K562 (cell line): Measurements from ENCODE around the gene SMAD3. TPM values are rescaled to one million over a fixed set of nuclear protein-coding genes. Genes with fewer than 3 reads are reported as not detected.

Experiments
- ARID1B ChIP-seq: fragments of 450-650 bp; IDR thresholded peaks from 2 replicates; pipeline ENCODE4 v1.6.1; 2016; ENCODE audit warnings: antibody characterized with exemption, mild to moderate bottlenecking, inconsistent platforms
- C11orf30 ChIP-seq: fragments of 450-650 bp; IDR thresholded peaks from 2 replicates; pipeline ENCODE4 v1.6.1; 2016; ENCODE audit warnings: low read depth, mild to moderate bottlenecking
- CBX5 ChIP-seq: IDR thresholded peaks from 2 replicates; pipeline ENCODE4 v1.6.1; 2014; ENCODE audit warnings: low read depth, borderline replicate concordance
- FOSL1 ChIP-seq: fragments of 200-800 bp; sonication (Bioruptor generic); conservative IDR thresholded peaks from 2 replicates; pipeline ENCODE4 v1.6.1; 2016; ENCODE audit warnings: missing genetic modification characterization, missing compliant biosample characterization
- GATA2 ChIP-seq: sonication (generic); formaldehyde crosslinking; IDR thresholded peaks from 2 replicates; pipeline ENCODE4 v1.4.0; 2020; ENCODE audit warnings: mild to moderate bottlenecking, missing genetic modification reagents
- GTF2B ChIP-seq: IDR thresholded peaks from 2 replicates; pipeline ENCODE4 v1.6.1; 2011; ENCODE audit not compliant: insufficient read length; ENCODE audit errors: extremely low read depth
- HMG20B ChIP-seq: fragments of 250-450 bp; sonication (Bioruptor Pico); IDR thresholded peaks from 2 replicates; pipeline ENCODE4 v1.5.0; 2021; ENCODE audit warnings: mild to moderate bottlenecking
- HNRNPH1 ChIP-seq: fragments of 200-400 bp; formaldehyde crosslinking; optimal IDR thresholded peaks from 2 replicates; pipeline ENCODE3; 2017; ENCODE audit warnings: low read depth, mild to moderate bottlenecking, low read length, moderate library complexity
- MXD1 ChIP-seq: fragments of 250-450 bp; sonication (Bioruptor Pico); IDR thresholded peaks from 2 replicates; pipeline ENCODE4 v1.8.0; 2021; ENCODE audit warnings: borderline replicate concordance, mild to moderate bottlenecking, moderate library complexity; ENCODE audit not compliant: poor library complexity, severe bottlenecking
- NFE2L1 ChIP-seq: fragments of 450-650 bp; IDR thresholded peaks from 2 replicates; pipeline ENCODE4 v1.6.1; 2016; ENCODE audit warnings: missing genetic modification characterization, low read depth, mild to moderate bottlenecking, missing compliant biosample characterization, moderate library complexity, borderline replicate concordance
- POLR2A ChIP-seq: fragments of 450-650 bp; conservative IDR thresholded peaks from 2 replicates; pipeline ENCODE4 v1.6.1; 2016
- POLR3G ChIP-seq: IDR thresholded peaks from 2 replicates; pipeline ENCODE4 v1.6.1; 2011; ENCODE audit not compliant: insufficient read length, insufficient replicate concordance; ENCODE audit errors: extremely low read depth
- SMARCB1 ChIP-seq: IDR thresholded peaks from 2 replicates; pipeline ENCODE4 v1.6.1; 2011; ENCODE audit warnings: improper control_type of control experiment, low read depth; ENCODE audit not compliant: insufficient read length
- STAT5B ChIP-seq: fragments of 250-450 bp; sonication (Bioruptor Pico); IDR thresholded peaks from 2 replicates; pipeline ENCODE4 v1.8.0; 2021; ENCODE audit warnings: mild to moderate bottlenecking, inconsistent platforms
- TSHZ1 ChIP-seq: fragments of 250-450 bp; sonication (Bioruptor Pico); IDR thresholded peaks from 2 replicates; pipeline ENCODE4 v1.4.0; 2020; ENCODE audit warnings: mild to moderate bottlenecking, moderate library complexity
- ZFPM2 ChIP-seq: fragments of 250-450 bp; sonication (Bioruptor Pico); IDR thresholded peaks from 2 replicates; pipeline ENCODE4 v1.5.1; 2022; ENCODE audit warnings: mild to moderate bottlenecking
- ZNF253 ChIP-seq: fragments of 250-450 bp; sonication (Bioruptor Pico); conservative IDR thresholded peaks from 2 replicates; pipeline ENCODE4 v1.6.1; 2021; ENCODE audit warnings: mild to moderate bottlenecking
- ZNF431 ChIP-seq: sonication (generic); formaldehyde crosslinking; IDR thresholded peaks from 2 replicates; pipeline ENCODE4 v1.8.0; 2022; ENCODE audit warnings: mild to moderate bottlenecking, missing genetic modification reagents
- polyA plus RNA-seq, 8 experiments: library from polyadenylated mRNA; depleted of rRNA in 4 of 8; stranded (reverse) in 5 of 8; unstranded in 3 of 8; fragments of >200 nt; fragmentation: Nextera tagmentation in 2 of 8; fragmentation: Illumina TruSeq in 1 of 8; extraction: Ambion mirVana in 2 of 8; extraction: Trizol in 1 of 8; gene quantifications; 2 replicates each; pipeline versions ENCODE4 v1.2.1 to v1.2.3, GENCODE V29; 2011 to 2014; ENCODE audit warnings: inconsistent platforms in 1 of 8, missing spikeins in 1 of 8
- total RNA-seq, 7 experiments: library from RNA; depleted of rRNA in 6 of 7; stranded (reverse); fragments of >200 nt in 6 of 7; fragmentation: Illumina TruSeq in 2 of 7; extraction: Trizol in 2 of 7; gene quantifications; 2 replicates each; pipeline versions ENCODE4 v1.2.1 to v1.2.3, GENCODE V29; 2011 to 2021; ENCODE audit warnings: low replicate concordance in 1 of 7
- TF ChIP-seq, protein P1 (sequence below): fragments of 250-450 bp; sonication (Bioruptor Pico); IDR thresholded peaks from 2 replicates; pipeline ENCODE4 v1.8.0; 2021; ENCODE audit warnings: mild to moderate bottlenecking, moderate library complexity
- TF ChIP-seq, protein P2 (sequence below), 2 experiments: fragments of 200-800 bp in 1 of 2; sonication (Bioruptor generic) in 1 of 2; sonication (generic) in 1 of 2; formaldehyde crosslinking in 1 of 2; IDR thresholded peaks in 1 of 2; conservative IDR thresholded peaks in 1 of 2; 2 replicates each; pipeline versions ENCODE4 v1.5.0 to v1.6.1; 2016 to 2020; ENCODE audit warnings: missing compliant biosample characterization in 1 of 2, missing genetic modification characterization in 1 of 2, missing genetic modification reagents in 1 of 2

The SMAD3 gene
- total and polyA plus RNA-seq, 9 of the 15 experiments (the other 6 are each of a cell fraction or from before 2014, with no cell fraction given), result 4.3 to 39.2 (median 11.1) TPM

- peak; percentile 99 for TF ChIP-seq FOSL1 (tag)
- TF ChIP-seq, protein P1, sequence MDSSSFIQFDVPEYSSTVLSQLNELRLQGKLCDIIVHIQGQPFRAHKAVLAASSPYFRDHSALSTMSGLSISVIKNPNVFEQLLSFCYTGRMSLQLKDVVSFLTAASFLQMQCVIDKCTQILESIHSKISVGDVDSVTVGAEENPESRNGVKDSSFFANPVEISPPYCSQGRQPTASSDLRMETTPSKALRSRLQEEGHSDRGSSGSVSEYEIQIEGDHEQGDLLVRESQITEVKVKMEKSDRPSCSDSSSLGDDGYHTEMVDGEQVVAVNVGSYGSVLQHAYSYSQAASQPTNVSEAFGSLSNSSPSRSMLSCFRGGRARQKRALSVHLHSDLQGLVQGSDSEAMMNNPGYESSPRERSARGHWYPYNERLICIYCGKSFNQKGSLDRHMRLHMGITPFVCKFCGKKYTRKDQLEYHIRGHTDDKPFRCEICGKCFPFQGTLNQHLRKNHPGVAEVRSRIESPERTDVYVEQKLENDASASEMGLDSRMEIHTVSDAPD (CRISPR knock-in tag), result no peak
- no peak for TF ChIP-seq POLR2A
- TF ChIP-seq CBX5, result no peak
- TF ChIP-seq GATA2 (CRISPR knock-in tag), result no peak
- no peak for TF ChIP-seq HMG20B (CRISPR knock-in tag)
- no peak for TF ChIP-seq NFE2L1 (tag)
- TF ChIP-seq MXD1 (CRISPR knock-in tag), result no peak
- no peak for TF ChIP-seq TSHZ1
- TF ChIP-seq, protein P2, sequence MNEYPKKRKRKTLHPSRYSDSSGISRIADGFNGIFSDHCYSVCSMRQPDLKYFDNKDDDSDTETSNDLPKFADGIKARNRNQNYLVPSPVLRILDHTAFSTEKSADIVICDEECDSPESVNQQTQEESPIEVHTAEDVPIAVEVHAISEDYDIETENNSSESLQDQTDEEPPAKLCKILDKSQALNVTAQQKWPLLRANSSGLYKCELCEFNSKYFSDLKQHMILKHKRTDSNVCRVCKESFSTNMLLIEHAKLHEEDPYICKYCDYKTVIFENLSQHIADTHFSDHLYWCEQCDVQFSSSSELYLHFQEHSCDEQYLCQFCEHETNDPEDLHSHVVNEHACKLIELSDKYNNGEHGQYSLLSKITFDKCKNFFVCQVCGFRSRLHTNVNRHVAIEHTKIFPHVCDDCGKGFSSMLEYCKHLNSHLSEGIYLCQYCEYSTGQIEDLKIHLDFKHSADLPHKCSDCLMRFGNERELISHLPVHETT (CRISPR knock-in tag; conservative IDR thresholded peaks at IDR 0.05 in 1 of 2, IDR thresholded peaks at IDR 0.05 in 1 of 2), result 0 out of 4 replicates have a peak, but pooled peaks of 1 of the 2 experiments have one; percentile 51
- no peak for TF ChIP-seq ZNF431 (CRISPR knock-in tag)
- TF ChIP-seq HNRNPH1, result no peak
- peak; percentile 91 for TF ChIP-seq ARID1B
- TF ChIP-seq ZNF253 (CRISPR knock-in tag), result no peak
- peak; percentile 67 for TF ChIP-seq C11orf30
- no peak for TF ChIP-seq STAT5B (CRISPR knock-in tag)
- TF ChIP-seq GTF2B, result no peak
- no peak for TF ChIP-seq SMARCB1
- no peak for TF ChIP-seq POLR3G
- no peak for TF ChIP-seq ZFPM2
These were observed 10.9 kb downstream of the SMAD3 start (continued) for GRCh38 chr15:67076147-67076843.
